ENCODE measurements around the gene FAM177B.

FAM177B gene

DNA sequence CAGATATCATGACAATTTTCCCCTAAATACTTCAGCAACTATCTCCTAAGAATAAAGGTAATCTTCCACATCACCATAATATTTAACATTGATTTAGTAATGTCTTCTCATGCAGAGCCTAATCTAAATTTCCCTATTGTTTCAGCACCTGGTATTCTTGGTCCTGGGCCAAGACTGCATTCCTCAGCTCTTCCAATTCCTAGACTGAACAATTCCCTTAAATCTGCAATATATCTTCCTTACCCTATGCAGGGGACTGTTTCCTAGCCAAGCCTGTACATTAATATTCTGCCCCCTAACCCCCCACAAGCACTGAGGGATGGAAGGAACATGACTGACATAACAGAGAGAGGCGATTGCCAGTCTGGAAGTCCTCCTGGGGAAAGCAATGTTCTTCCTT, 49.1 kb downstream of the FAM177B start:
- DNase-seq (ENCODE audit: low read depth), result no peak

DNA sequence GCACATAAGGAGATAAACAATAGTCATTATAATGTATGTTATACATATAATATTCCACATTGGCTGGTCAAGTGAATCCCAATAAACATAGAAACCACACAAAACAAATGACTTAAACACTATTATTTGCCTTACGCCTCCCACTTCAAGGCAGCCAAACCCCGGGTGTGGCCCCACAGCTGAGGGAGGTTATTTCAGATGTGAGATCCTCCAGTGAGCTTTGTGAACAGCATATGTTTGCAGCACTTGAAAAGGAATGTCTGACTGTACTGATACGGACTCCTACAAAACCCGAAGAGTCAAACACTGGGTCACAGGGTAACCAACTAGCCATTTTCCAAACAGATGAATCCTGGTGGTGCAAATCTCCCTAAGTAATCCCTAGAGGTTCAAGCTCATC, 50.7 kb downstream of the FAM177B start:
- no peak for DNase-seq (ENCODE audit: low read depth)

DNA sequence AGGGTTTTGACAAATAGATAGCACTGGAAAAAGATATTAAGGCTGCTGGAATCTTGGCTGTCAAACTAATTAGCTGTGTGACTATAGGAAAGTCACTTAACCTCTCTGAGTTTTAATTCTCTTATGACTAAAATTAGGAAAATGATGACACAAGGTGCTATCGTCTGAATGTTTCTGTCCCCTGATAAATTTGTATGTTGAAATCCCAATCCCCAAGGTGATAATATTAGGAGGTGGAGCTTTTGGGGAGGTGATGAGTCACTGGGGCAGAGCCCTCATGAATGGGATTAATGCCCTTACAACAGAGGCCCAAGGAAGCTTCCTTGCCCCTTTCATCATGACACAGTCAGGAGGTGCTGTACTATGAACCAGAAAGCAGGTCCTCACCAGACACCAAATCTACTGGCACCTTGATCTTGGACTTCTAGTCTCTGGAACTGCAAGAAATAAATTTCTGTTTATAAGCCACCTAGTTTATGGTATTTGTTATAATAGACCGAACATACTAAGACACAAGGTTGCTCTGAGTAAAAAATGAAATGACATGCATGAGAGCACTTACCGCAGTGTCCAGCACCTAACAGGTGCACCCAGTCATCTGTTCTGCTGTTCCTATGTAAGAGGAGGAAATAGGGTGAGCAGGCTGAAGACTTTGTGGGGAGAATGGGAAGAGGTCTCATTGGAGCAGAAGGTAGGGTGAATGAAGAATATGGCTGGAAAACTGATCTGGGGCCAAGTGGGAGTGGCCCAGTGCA, 51.6 kb downstream of the FAM177B start:
- no peak for DNase-seq (ENCODE audit: low read depth)

DNA sequence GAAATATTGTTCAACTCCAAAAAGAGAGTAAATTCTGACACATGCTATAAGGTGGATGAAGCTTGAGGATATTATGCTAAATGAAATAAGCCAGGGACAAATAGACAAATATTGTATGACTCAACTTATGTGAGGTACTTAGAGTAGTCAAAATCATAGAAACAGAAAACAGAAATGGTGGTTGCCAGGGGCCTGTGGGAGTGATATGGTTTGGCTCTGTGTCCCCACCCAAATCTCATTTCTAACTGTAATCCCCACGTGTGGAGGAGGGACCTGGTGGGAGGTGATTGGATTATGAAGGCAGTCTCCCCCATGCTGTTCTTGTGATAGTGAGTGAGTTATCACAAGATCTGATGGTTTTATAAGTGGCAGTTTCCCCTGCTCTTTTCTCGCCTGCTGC, 53.1 kb downstream of the FAM177B start:
- no peak for DNase-seq (ENCODE audit: low read depth)

DNA sequence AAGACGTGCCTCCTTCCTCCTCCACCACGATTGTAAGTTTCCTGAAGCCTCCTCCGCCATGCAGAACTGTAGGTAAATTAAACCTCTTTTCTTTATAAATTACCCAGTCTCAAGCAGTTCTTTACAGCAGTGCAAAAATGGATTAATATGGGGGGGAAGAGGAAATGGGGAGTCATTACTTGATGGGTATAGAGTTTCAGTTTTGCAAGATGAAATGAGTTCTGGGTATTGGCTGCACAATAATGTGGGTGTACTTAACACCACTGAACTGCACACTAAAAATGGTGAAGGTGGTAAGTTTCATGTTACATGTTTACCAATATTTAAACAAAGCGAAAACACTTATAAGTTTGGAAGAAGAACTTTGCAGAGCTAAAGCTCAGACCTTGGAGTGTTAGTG, 53.5 kb downstream of the FAM177B start:
- no peak for DNase-seq (ENCODE audit: low read depth)

DNA sequence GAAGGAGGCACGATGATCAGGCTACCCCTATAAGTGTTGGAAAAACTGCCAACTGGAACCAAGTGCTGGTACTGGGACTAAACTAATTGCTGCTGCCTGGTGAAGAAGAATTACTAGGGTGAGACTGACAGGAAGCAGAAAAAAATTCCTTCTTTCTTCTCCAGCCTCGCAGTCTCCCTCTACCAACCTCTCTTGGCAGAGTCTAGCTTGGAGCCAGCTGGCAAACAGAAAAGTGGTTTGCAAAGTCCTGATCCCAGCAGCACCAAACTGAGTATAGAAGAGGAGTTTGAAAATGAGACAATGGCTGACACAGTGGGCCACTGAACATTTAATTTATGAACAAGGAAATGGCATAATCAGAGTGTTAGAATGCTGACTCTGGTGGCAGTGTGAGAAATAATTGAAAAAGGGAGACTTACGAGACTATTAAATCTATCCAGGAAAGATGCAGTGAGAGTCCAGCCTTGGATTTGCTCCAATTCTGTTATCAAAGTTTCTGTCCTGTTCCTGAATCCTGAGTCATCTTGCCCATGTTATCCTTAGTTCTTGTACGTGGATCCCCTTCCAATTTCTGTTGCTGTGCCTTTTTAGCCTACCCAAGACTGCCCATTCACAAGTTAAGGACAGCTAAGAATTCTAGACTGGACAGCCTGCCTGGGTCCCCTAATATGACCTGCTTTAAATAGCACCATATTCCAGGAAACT, 54.2 kb downstream of the FAM177B start:
- no peak for DNase-seq (ENCODE audit: low read depth)

DNA sequence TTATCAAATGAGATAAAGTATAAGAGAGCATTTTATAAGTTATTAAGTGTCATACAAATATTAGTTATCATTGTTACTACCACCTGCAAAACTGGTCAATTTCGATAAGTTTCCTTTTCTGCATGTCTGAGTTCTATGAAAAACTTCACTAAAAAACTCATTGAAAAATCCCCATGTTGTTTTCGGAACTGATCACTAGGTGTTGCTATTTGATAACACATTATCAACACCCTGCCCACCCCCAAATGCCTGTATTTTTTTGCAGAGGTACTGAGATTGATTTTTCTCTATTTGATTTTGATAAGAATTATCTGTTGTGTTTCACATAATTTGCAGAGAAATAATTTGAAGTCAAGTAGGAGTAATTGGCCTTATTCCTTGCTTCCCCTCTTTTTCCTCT, 55.7 kb downstream of the FAM177B start:
- DNase-seq (ENCODE audit: low read depth), result no peak

DNA sequence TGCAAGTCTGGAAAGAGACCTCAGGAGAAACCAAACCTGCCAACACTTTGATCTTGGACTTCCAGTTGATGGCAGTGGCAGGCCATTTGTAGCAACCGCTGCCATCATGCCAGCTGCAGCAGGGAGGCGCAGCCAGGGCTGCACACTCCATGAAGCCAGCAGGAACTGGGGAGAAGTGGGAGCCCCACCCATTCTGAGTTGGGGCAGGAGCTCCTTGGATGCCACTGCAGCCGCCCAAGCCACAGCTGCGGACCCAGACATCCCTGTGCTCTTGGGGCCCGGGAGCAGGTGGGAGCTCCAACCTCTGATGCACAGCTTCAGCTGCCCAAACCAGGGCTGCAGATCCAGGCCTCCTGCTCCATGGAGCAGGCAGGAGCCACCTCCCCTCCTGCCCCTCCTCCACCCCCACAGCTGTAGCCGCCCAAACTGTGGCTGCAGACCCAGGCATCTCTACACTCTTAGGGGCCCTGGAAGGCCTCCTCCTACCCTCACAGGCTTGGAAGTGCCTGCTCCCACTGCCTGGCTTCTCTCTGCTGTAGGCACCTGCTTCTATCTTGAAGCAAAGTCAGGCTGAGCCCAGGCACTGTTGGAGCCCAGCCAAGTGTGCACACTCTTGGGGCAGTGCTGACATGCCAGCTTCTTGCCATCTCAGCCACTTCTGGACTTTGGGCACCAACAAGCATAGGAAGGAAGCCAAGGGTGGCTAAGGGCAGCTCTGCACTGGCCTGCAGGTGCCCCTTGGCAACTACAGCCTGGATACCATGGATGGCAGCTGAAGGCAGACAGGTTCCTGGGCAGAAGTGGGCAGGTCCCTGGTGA, 57.9 kb downstream of the FAM177B start:
- DNase-seq (ENCODE audit: low read depth), result no peak

DNA sequence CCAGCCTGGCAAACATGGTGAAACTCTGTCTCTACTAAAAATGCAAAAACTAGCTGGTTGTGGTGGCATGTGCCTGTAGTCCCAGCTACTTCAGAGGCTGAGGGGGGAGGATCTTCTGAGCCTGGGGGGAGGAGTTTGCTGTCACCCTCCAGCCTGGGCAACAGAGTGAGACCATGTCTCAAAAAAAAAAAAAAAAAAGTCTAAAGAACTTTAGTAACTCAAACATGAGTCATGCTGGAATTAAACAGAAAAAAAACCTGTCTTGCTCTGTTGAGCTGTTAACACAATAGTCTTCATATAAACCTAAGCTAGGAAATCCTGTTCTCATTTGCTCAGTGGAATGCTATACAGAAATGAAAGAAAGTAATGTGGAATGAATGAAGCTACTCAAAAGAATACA, 61.1 kb downstream of the FAM177B start:
- DNase-seq (ENCODE audit: low read depth), result no peak

DNA sequence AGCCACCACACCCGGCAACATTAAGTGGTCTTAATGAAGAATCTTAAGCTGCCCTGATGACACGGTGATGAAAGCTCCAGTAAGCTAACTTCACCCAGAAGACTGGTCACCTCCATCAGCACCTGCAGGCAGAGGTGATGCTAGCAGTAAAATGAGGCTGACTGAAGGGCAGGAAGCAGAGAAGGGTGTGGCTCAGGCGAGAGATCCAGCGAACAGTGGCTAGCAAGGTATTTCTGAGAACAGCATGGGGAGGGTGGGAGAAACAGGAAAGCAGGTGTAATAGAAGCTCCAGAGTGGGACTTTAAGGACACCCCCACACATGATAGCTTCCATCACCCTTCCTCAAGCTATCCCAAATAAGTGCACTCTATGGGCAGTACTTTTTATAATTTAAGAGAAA, 62.0 kb downstream of the FAM177B start:
- no peak for DNase-seq (ENCODE audit: low read depth)
